ENCODE results near the gene DDX59.

The DDX59 gene

DNA sequence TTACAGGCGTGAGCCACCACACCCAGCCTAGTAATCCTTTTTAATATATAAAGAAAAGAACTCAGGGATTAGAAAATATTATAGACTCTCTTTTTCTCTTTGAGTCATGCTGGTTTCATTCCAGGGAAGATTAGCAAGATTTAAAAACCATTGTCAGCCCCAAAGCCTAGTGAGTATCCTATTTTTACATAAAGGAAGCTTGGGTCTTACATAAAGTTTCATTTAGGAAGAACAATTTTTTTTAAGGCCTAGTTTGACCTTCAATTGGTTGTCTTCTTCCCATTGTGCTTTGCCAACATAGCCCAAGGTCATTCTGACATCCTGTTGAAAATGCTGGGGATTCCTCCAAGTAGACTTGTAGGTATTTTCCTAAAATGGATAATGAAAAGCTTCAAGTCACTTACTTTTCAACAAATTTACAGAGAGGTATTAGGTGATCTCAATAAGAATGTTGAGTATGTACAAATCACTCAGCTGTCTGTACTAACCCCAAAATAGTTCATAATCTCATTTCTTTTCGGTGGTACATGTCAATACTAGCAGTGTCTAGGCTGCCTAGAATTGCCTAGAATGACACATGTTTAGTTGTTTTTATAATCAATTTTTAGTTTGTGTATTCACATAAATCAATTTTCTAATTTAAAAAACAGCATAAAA, 44.9 kb downstream of the DDX59 start:
- Histone ChIP-seq H3K27ac (ENCODE audit: low read depth, low read length) (no peak overlapping the region), H3K36me3 (ENCODE audit: control insufficient read depth in 5 of 5, insufficient read depth in 5 of 5, low read length in 5 of 5) (no peaks in the 10 kb centered on the region), H3K4me3 (ENCODE audit: low read depth in 1 of 5, low read length in 5 of 5) (no peak overlapping the region), H3K4me1 (ENCODE audit: control insufficient read depth in 5 of 5, insufficient read depth in 5 of 5, low read length in 5 of 5) (peaks cover 0 to 20% (median 14%) of the 10 kb centered on the region in 5 donors), H3K27me3 (ENCODE audit: control insufficient read depth in 5 of 5, insufficient read depth in 4 of 5, low read length in 5 of 5) (no peaks in the 10 kb centered on the region), H3K9ac (ENCODE audit: low read length in 5 of 5) (no peak overlapping the region), H3K9me3 (ENCODE audit: control insufficient read depth in 5 of 5, low read length in 5 of 5) (no peaks in the 10 kb centered on the region)

DNA sequence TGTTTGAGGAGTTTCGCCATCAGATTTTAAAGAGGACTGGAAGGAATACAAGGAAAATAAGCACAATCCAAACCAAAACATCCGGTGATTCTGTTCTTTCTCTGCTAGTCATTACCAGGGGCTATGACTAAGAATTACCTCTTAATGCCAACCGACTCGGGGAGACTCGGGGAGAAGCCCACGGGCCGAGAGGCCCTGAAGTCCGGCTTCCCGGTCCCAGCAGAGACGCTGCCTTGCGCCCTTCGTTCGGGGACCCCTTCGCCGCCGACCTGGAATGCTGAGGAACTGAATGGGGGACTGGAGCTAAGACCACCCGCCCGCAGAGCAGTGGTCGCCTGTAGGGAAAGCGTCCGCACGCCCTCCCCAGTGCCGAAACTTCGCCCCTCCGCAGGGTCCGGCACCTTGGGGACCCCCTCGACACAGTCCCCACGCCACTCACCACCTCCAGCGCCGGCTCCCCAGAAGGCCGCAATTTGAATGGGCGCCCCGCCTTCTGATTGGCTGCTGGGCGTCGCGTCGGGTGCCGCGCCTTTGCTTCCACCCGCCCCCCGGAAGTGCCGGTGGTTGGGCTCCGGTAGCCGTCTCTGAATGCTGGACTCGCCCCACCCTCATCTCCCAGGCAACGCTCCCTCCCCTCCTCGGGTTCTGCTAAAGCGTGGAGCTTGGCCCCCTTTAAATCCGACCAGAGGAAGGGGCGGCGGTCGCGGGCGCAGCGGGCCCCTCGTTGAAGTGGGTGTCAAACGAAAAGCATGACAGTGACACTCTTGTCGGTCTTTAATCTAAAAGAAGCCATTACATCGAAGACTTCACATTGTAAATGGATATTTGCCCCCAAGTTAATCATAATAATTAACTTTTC, 49.2 kb downstream of the DDX59 start, which contains the start of gene KIF14:
Gene KIF14 (minus strand): TSS at position 479 of the 859 bp plus-strand sequence. CDS start 2,028 bp downstream, outside the sequence.
- H3K4me1 ChIP-seq (ENCODE audit: control insufficient read depth in 5 of 5, insufficient read depth in 5 of 5, low read length in 5 of 5), result peaks cover 0 to 18% (median 14%) of the 10 kb centered on the region in 5 donors
- peak within 1 kb of the TSS; percentile 73 to 82 (median 76) for H3K4me3 ChIP-seq (ENCODE audit: low read depth in 1 of 5, low read length in 5 of 5)
- H3K27ac ChIP-seq (ENCODE audit: low read depth, low read length), result no peak within 1 kb of the TSS
- no peaks in the 10 kb centered on the region for H3K36me3 ChIP-seq (ENCODE audit: control insufficient read depth in 5 of 5, insufficient read depth in 5 of 5, low read length in 5 of 5)
- H3K27me3 ChIP-seq (ENCODE audit: control insufficient read depth in 5 of 5, insufficient read depth in 4 of 5, low read length in 5 of 5), result no peaks in the 10 kb centered on the region
- peak within 1 kb of the TSS in 4 of 5 donors; percentile 62 to 84 (median 78) for H3K9ac ChIP-seq (ENCODE audit: low read length in 5 of 5)
- no peaks in the 10 kb centered on the region for H3K9me3 ChIP-seq (ENCODE audit: control insufficient read depth in 5 of 5, low read length in 5 of 5)

DNA sequence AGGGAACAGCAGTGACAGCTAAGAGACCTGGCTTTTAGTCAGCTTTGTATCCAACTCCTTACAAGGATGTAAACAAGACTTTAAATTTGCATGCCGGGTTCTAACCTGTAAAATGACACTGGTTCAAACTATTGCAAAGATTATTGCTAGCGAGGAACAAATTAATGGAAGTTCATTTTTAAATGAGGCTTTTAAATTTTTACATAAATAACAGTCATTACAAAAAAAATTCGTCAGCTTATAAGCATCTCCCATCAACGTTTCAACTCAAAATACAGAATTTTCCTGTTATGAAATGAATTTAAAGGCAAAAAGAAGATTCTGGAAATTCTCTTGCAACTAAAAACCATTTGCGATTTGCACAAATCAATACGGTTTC, 49.8 kb downstream of the DDX59 start:
- no peaks in the 10 kb centered on the region for H3K9me3 ChIP-seq (ENCODE audit: control insufficient read depth in 5 of 5, low read length in 5 of 5)
- peaks cover 0 to 18% (median 14%) of the 10 kb centered on the region in 5 donors for H3K4me1 ChIP-seq (ENCODE audit: control insufficient read depth in 5 of 5, insufficient read depth in 5 of 5, low read length in 5 of 5)
- H3K9ac ChIP-seq (ENCODE audit: low read length in 5 of 5), result peak overlapping the region in 4 of 5 donors; percentile 62 to 84 (median 78)
- H3K4me3 ChIP-seq (ENCODE audit: low read depth in 1 of 5, low read length in 5 of 5), result peak overlapping the region; percentile 45 to 82 (median 76)
- no peaks in the 10 kb centered on the region for H3K27me3 ChIP-seq (ENCODE audit: control insufficient read depth in 5 of 5, insufficient read depth in 4 of 5, low read length in 5 of 5)
- no peak overlapping the region for H3K27ac ChIP-seq (ENCODE audit: low read depth, low read length)
- no peaks in the 10 kb centered on the region for H3K36me3 ChIP-seq (ENCODE audit: control insufficient read depth in 5 of 5, insufficient read depth in 5 of 5, low read length in 5 of 5)

DNA sequence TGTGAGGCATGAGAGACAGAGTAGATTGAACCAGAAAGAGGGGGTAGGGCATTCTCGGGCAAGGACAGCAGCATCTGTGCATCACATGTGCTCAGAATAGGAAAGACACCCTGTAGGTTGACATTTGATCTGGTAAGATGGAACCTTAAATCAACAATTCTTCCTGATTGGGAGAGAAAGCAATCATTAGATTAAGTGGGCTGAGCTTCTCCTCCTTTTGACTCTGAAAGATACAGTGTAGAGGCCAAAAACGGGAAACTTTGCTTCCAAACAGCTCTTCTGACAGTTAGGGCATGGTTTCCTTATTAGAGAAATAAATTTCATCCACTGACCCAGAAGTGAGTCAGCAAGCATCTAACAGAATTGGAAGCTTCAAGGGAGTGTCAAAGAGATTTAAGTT, 58.9 kb downstream of the DDX59 start:
- Histone ChIP-seq H3K9me3 (ENCODE audit: control insufficient read depth in 5 of 5, low read length in 5 of 5) (no peaks in the 10 kb centered on the region), H3K27ac (ENCODE audit: low read depth, low read length) (no peak overlapping the region), H3K36me3 (ENCODE audit: control insufficient read depth in 5 of 5, insufficient read depth in 5 of 5, low read length in 5 of 5) (no peaks in the 10 kb centered on the region), H3K27me3 (ENCODE audit: control insufficient read depth in 5 of 5, insufficient read depth in 4 of 5, low read length in 5 of 5) (no peaks in the 10 kb centered on the region), H3K9ac (ENCODE audit: low read length in 5 of 5) (no peak overlapping the region), H3K4me1 (ENCODE audit: control insufficient read depth in 5 of 5, insufficient read depth in 5 of 5, low read length in 5 of 5) (no peaks in the 10 kb centered on the region), H3K4me3 (ENCODE audit: low read depth in 1 of 5, low read length in 5 of 5) (no peak overlapping the region)

DNA sequence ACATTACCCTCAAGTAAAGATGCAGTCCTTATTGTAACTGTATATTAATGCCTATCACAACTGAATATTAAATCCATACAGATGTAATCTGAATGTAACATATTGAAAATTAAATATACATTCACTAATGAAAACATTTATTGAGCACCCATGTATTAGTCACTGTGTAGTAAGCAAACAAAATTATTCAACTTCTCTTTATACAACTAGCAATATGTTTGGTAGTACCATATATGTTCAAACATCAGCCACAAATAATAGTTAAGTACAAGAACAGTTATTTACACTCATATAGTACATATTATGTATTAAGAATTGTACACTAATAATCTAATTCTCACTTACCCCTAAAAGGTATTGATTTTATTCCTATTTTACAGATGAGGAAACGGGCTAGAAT, 67.1 kb downstream of the DDX59 start:
- Histone ChIP-seq H3K27me3 (ENCODE audit: control insufficient read depth in 5 of 5, insufficient read depth in 4 of 5, low read length in 5 of 5) (no peaks in the 10 kb centered on the region), H3K9ac (ENCODE audit: low read length in 5 of 5) (no peak overlapping the region), H3K4me1 (ENCODE audit: control insufficient read depth in 5 of 5, insufficient read depth in 5 of 5, low read length in 5 of 5) (no peaks in the 10 kb centered on the region), H3K9me3 (ENCODE audit: control insufficient read depth in 5 of 5, low read length in 5 of 5) (no peaks in the 10 kb centered on the region), H3K27ac (ENCODE audit: low read depth, low read length) (no peak overlapping the region), H3K4me3 (ENCODE audit: low read depth in 1 of 5, low read length in 5 of 5) (no peak overlapping the region), H3K36me3 (ENCODE audit: control insufficient read depth in 5 of 5, insufficient read depth in 5 of 5, low read length in 5 of 5) (no peaks in the 10 kb centered on the region)
